Heart left ventricle (tissue), 16 donors: ENCODE data around the gene CCDC167. TPM values are rescaled to one million over a fixed set of nuclear protein-coding genes. Genes with fewer than 3 reads are reported as not detected.

Source experiments
- ATAC-seq, 4 donors: fragments of 200-7000 bp; cut with Tn5 transposase; one replicate each; pipeline ENCODE4 v1.9.1; 2020 to 2022; ENCODE audit warnings: moderate library complexity in 4 of 4, mild to moderate bottlenecking in 3 of 4, moderate number of reproducible peaks in 1 of 4
- DNase-seq, 5 donors: peaks; one replicate each; pipeline ENCODE4 v3.0.0-alpha.2; 2020
- H3K27ac ChIP-seq, 12 donors: fragments of 200-600 bp; sonication (generic) in 4 of 12; one replicate each; pipeline versions ENCODE4 v1.5.0 to v1.8.0; 2016 to 2022; ENCODE audit warnings: mild to moderate bottlenecking in 2 of 12
- H3K27me3 ChIP-seq, 9 donors: fragments of 200-600 bp; sonication (generic) in 2 of 9; one replicate each; pipeline versions ENCODE4 v1.5.1 to v1.8.0; 2016 to 2022; ENCODE audit warnings: mild to moderate bottlenecking in 3 of 9
- H3K36me3 ChIP-seq, 9 donors: fragments of 200-600 bp; sonication (generic) in 2 of 9; one replicate each; pipeline versions ENCODE4 v1.5.0 to v1.8.0; 2018 to 2022; ENCODE audit warnings: mild to moderate bottlenecking in 2 of 9
- H3K4me1 ChIP-seq, 12 donors: fragments of 200-600 bp; sonication (generic) in 4 of 12; one replicate each; pipeline versions ENCODE4 v1.5.0 to v1.8.0; 2016 to 2022; ENCODE audit warnings: mild to moderate bottlenecking in 3 of 12
- H3K4me3 ChIP-seq, 12 donors: fragments of 200-600 bp; sonication (generic) in 4 of 12; one replicate each; pipeline versions ENCODE4 v1.5.0 to v1.8.0; 2017 to 2022; ENCODE audit warnings: mild to moderate bottlenecking in 9 of 12, moderate library complexity in 4 of 12
- H3K9me3 ChIP-seq, 12 donors: fragments of 200-600 bp; sonication (generic) in 4 of 12; one replicate each; pipeline versions ENCODE4 v1.5.0 to v1.8.0; 2016 to 2022; ENCODE audit warnings: mild to moderate bottlenecking in 1 of 12
- CTCF ChIP-seq, 12 donors: fragments of 200-600 bp; sonication (generic) in 4 of 12; IDR thresholded peaks; one replicate each; pipeline versions ENCODE4 v1.5.0 to v1.8.0; 2018 to 2022; ENCODE audit warnings: antibody characterized with exemption in 12 of 12, mild to moderate bottlenecking in 5 of 12
- POLR2A ChIP-seq, 2 donors: fragments of 450-650 bp; IDR thresholded peaks; one replicate each; pipeline ENCODE4 v1.6.1; 2017; ENCODE audit warnings: antibody characterized with exemption in 2 of 2, mild to moderate bottlenecking in 2 of 2, moderate library complexity in 2 of 2
- WGBS, 4 donors: extraction: QIAGEN DNeasy Blood & Tissue Kit in 2 of 4; methylation state at CpG; one replicate each; pipeline versions ENCODE4 v1.1.5 to v1.1.7; 2013 to 2018; 5-methylcytosine and 5-hydroxymethylcytosine counted together
- intact Hi-C, 10 donors: fragments of 100-400 bp; cut with DNase I; formaldehyde crosslinking; loops; one replicate each; pipeline versions ENCODE4 v1.11.1 to v1.14.2; 2022
- polyA plus RNA-seq, 2 donors: library from polyadenylated mRNA; stranded (reverse); fragments of 200-250 nt; gene quantifications; one replicate each; pipeline ENCODE4 v1.2.3, GENCODE V29; 2013
- total RNA-seq, 9 donors: library from RNA; depleted of rRNA in 2 of 9; stranded (reverse); fragments of >200 nt in 2 of 9; fragmentation: NEBNext Ultra II Directional in 3 of 9; extraction: Animal tissue kit (Norgen Biotek cat#: 25700) in 3 of 9; gene quantifications; one replicate each; pipeline versions ENCODE4 v1.1.0 to v1.2.4, GENCODE V29; 2016 to 2023
- donor health status: ischemic (EF 13 %, LVEDD 7.1; RV severe dilation, severe dysfunction).
- donor health status: healthy with polysubstance abuse.
- donor health status: DM: no; HTN: yes; CAD: no.
- donor health status: DM: no; HTN: no; CAD: no.
- donor health status: ischemic (EF 25% LVEDD 6.9; RV normal size, moderate dysfunction).
- donor health status: ischemic (EF 25% LVEDD 5.7; RV mildly dilated, moderate dysfunction).
- donor health status: healthy.
- donor health status: DM: yes; HTN: yes; CAD: no.
- donor health status: ischemic (EF 35%, LVEDD 5.7; RV mildly dilated, moderate dysfunction).
- donor health status: nonischemic (EF 11% LVEDD 7.7; RV severe dilation, severe dysfunction).
- donor health status: DM: yes; HTN: yes; CAD: no.
- donor health status: PGD.
- donor health status: ischemic (EF 29% LVEDD 5.4; RV normal size, mild dysfunction).
- donor health status: nonischemic (EF 23%, LVEDD 6.1; RV moderate dilation, normal function).

Gene CCDC167
- total and polyA plus RNA-seq, 11 donors: 17.6 to 76.7 (median 27.8) TPM

- no peak for TF ChIP-seq CTCF (IDR thresholded peaks at IDR 0.05)
- no peak for TF ChIP-seq POLR2A (IDR thresholded peaks at IDR 0.05)
- H3K27me3 ChIP-seq: no peaks in the 10 kb centered on the region
- H3K36me3 ChIP-seq: peaks cover 0 to 20% (median 10%) of the 10 kb centered on the region in 9 donors
- peaks cover 0 to 45% (median 25%) of the 10 kb centered on the region in 12 donors for H3K4me1 ChIP-seq
- no peaks in the 10 kb centered on the region for H3K9me3 ChIP-seq
- intact Hi-C loops: loop anchor here in 6 of 10 donors (2.0 to 10.0 kb wide), 6 partner anchors 75 to 205 kb away; no protein-coding TSS in a partner anchor
- no peak for DNase-seq
- no peak overlapping the region for H3K27ac ChIP-seq
- 67 to 75% (median 70%) methylated on average over 9 of the region's 9 CpGs for WGBS, 4 donors
- ATAC-seq: no peak
- no peak overlapping the region for H3K4me3 ChIP-seq
Measured at GRCh38 chr6:37487591-37488380, 11.9 kb downstream of the CCDC167 start.

- no peaks in the 10 kb centered on the region for H3K9me3 ChIP-seq
- no peak overlapping the region for H3K4me3 ChIP-seq
- H3K27me3 ChIP-seq: no peaks in the 10 kb centered on the region
- intact Hi-C loops: loop anchor here in 6 of 10 donors (2.0 to 10.0 kb wide), 6 partner anchors 76 to 207 kb away; no protein-coding TSS in a partner anchor
- no peak for ATAC-seq
- 79 to 90% (median 88%) methylated on average over 7 to 8 of the region's 8 CpGs for WGBS, 4 donors
- peaks cover 0 to 46% (median 21%) of the 10 kb centered on the region in 12 donors for H3K4me1 ChIP-seq
- no peak for DNase-seq
- no peak for TF ChIP-seq POLR2A (IDR thresholded peaks at IDR 0.05)
- TF ChIP-seq CTCF (IDR thresholded peaks at IDR 0.05): no peak
- H3K27ac ChIP-seq: no peak overlapping the region
- peaks cover 0 to 35% (median 15%) of the 10 kb centered on the region in 9 donors for H3K36me3 ChIP-seq
Measured at GRCh38 chr6:37486121-37486839, 13.4 kb downstream of the CCDC167 start.

- H3K9me3 ChIP-seq: no peaks in the 10 kb centered on the region
- DNase-seq: no peak
- intact Hi-C loops: loop anchor here in 7 of 10 donors (2.0 to 10.0 kb wide), 7 partner anchors 77 to 208 kb away; no protein-coding TSS in a partner anchor
- 82 to 87% (median 85%) methylated on average over 9 to 10 of the region's 10 CpGs for WGBS, 4 donors
- no peaks in the 10 kb centered on the region for H3K27me3 ChIP-seq
- peaks cover 0 to 46% (median 13%) of the 10 kb centered on the region in 12 donors for H3K4me1 ChIP-seq
- no peak overlapping the region for H3K4me3 ChIP-seq
- ATAC-seq: no peak
- H3K27ac ChIP-seq: no peak overlapping the region
- TF ChIP-seq POLR2A (IDR thresholded peaks at IDR 0.05) (no peak), CTCF (IDR thresholded peaks at IDR 0.05) (no peak)
- peaks cover 0 to 45% (median 21%) of the 10 kb centered on the region in 9 donors for H3K36me3 ChIP-seq
Measured at GRCh38 chr6:37485291-37485702, 14.4 kb downstream of the CCDC167 start.

GRCh38 chr6:37484786-37485170 lies 14.9 kb downstream of the CCDC167 start:
- Histone ChIP-seq H3K4me3 (no peak overlapping the region), H3K27me3 (no peaks in the 10 kb centered on the region), H3K27ac (no peak overlapping the region), H3K4me1 (peaks cover 0 to 46% (median 10%) of the 10 kb centered on the region in 12 donors), H3K9me3 (no peaks in the 10 kb centered on the region), H3K36me3 (peaks cover 0 to 50% (median 26%) of the 10 kb centered on the region in 9 donors)
- ATAC-seq (no peak), DNase-seq (no peak)
- WGBS, 4 donors: 86 to 95% (median 90%) methylated on average over 4 to 7 of the region's 7 CpGs
- TF ChIP-seq CTCF (IDR thresholded peaks at IDR 0.05) (no peak), POLR2A (IDR thresholded peaks at IDR 0.05) (no peak)
- intact Hi-C loops: loop anchor here (2.0 to 10.0 kb wide), 7 partner anchors 78 to 208 kb away; no protein-coding TSS in a partner anchor
